ENCODE data around the gene CRABP2.

Gene CRABP2

DNA sequence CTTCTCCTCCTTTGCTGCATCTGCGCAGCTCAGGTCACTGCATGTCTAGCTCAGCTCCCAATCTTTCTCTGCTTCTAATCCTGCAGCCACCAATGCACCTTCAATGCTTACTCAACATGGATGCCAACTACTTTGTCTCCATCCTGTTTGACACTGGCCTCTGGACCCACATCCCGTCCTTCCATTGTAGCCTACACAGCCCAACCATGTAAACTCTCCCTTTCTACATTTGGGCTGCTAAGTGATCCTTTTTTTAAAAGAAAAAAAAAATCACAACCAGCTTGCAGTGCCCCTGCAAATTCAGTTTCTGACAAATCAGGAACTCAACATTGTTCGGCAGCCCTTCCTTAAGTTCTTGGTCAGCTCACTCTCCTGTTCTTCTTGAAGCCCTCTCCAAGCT lies 9.4 kb upstream of the CRABP2 start:
- Histone ChIP-seq H3K79me2 (ENCODE audit: insufficient read depth, low read depth) (no peaks in the 10 kb centered on the region), H3K4me2 (no peak overlapping the region), H3K4me1 (ENCODE audit: low read depth, poor library complexity, severe bottlenecking) (no peaks in the 10 kb centered on the region), H3K27me3 (ENCODE audit: insufficient read depth, low read depth) (peaks cover 17% of the 10 kb centered on the region; the same call in 1 of the 2 replicates), H3K9ac (no peak overlapping the region), H4K20me1 (ENCODE audit: insufficient read depth) (no peaks in the 10 kb centered on the region), H3K4me3 (IDR thresholded peaks at IDR 0.05; ENCODE audit: insufficient read depth, low read depth, low read length) (no peak overlapping the region), H3K27ac (no peak overlapping the region), H3K36me3 (ENCODE audit: insufficient read depth) (no peaks in the 10 kb centered on the region), H2AFZ (ENCODE audit: low read depth) (no peak overlapping the region)
- TF ChIP-seq, protein P1, sequence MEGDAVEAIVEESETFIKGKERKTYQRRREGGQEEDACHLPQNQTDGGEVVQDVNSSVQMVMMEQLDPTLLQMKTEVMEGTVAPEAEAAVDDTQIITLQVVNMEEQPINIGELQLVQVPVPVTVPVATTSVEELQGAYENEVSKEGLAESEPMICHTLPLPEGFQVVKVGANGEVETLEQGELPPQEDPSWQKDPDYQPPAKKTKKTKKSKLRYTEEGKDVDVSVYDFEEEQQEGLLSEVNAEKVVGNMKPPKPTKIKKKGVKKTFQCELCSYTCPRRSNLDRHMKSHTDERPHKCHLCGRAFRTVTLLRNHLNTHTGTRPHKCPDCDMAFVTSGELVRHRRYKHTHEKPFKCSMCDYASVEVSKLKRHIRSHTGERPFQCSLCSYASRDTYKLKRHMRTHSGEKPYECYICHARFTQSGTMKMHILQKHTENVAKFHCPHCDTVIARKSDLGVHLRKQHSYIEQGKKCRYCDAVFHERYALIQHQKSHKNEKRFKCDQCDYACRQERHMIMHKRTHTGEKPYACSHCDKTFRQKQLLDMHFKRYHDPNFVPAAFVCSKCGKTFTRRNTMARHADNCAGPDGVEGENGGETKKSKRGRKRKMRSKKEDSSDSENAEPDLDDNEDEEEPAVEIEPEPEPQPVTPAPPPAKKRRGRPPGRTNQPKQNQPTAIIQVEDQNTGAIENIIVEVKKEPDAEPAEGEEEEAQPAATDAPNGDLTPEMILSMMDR (conservative IDR thresholded peaks at IDR 0.05; ENCODE audit: low read depth, low read length), result no peak

DNA sequence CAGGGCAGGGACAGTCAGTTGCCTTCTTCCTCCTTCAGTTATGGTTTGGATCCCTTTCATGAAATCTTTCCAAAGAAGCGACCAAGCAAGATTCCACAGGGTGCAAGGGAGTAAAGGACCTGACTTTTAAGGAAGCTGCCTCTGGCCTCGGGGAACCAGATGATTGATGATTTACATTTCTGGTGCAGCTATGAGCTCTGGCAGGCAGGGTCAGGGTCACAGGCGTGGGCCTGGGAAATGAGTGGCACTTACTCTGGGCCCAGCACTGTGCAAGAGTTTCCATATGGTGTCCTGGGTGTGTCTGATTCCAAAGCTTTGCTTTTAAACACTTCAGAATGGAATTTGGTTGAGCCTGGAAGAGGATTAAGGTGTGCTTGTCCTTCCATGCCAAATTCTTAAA lies 7.2 kb upstream of the CRABP2 start:
- Histone ChIP-seq H3K9ac (no peak overlapping the region), H4K20me1 (ENCODE audit: insufficient read depth) (no peaks in the 10 kb centered on the region), H3K4me1 (ENCODE audit: low read depth, poor library complexity, severe bottlenecking) (no peaks in the 10 kb centered on the region), H3K79me2 (ENCODE audit: insufficient read depth, low read depth) (no peaks in the 10 kb centered on the region), H3K27ac (no peak overlapping the region), H3K4me2 (no peak overlapping the region), H2AFZ (ENCODE audit: low read depth) (no peak overlapping the region), H3K4me3 (IDR thresholded peaks at IDR 0.05; ENCODE audit: insufficient read depth, low read depth, low read length) (no peak overlapping the region), H3K36me3 (ENCODE audit: insufficient read depth) (no peaks in the 10 kb centered on the region), H3K27me3 (ENCODE audit: insufficient read depth, low read depth) (peaks cover 31% of the 10 kb centered on the region; the same call in 1 of the 2 replicates)
- TF ChIP-seq, protein P1 (conservative IDR thresholded peaks at IDR 0.05; ENCODE audit: low read depth, low read length), result no peak

DNA sequence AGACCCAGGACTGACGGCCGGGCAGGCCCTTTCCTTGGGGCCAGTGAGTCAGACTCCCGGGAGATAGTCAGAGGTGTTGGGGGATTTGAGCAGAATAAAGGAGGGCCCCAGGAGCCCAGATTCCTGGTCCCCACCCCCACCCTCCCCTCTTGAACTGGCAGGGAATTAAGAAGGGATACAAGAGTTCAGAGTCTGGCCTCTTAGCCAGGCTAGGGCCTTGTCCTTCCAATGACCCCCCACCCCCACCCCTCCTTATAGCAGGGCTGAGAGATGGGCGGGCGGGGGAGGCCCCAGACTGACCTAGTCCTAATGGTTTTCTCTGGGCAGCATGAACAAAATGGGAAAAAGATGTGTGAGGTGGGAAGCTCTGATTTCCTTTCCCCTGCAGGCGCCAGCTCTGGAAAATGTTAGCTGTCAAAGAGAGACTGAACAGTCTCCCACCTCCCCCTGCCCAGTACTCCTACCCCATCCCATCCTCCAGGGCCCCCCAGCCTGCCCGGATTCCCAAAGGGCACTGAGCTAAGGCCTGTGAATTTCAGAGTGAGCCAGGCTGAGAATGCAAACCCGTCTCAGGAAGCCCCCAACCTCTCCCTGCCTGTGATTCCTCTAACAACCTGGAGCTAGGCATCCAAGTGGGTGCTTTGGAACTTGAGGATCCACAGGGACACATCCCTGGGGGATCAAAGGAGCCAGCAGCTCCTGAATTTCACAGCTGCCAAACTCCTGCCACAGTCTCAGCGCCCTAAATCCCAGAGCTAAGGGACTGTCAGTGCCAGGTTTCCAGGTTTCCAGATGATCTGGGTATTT lies 5.8 kb upstream of the CRABP2 start:
- H3K27me3 ChIP-seq (ENCODE audit: insufficient read depth, low read depth), result peaks cover 45% of the 10 kb centered on the region
- H3K36me3 ChIP-seq (ENCODE audit: insufficient read depth), result no peaks in the 10 kb centered on the region
- no peaks in the 10 kb centered on the region for H4K20me1 ChIP-seq (ENCODE audit: insufficient read depth)
- H3K4me2 ChIP-seq, result no peak overlapping the region
- H3K4me1 ChIP-seq (ENCODE audit: low read depth, poor library complexity, severe bottlenecking), result peaks cover 4% of the 10 kb centered on the region
- H3K4me3 ChIP-seq (IDR thresholded peaks at IDR 0.05; ENCODE audit: insufficient read depth, low read depth, low read length), result no peak overlapping the region
- H3K9ac ChIP-seq, result no peak overlapping the region
- TF ChIP-seq, protein P1 (conservative IDR thresholded peaks at IDR 0.05; ENCODE audit: low read depth, low read length), result no peak
- H2AFZ ChIP-seq (ENCODE audit: low read depth), result no peak overlapping the region
- no peak overlapping the region for H3K27ac ChIP-seq
- no peaks in the 10 kb centered on the region for H3K79me2 ChIP-seq (ENCODE audit: insufficient read depth, low read depth)

DNA sequence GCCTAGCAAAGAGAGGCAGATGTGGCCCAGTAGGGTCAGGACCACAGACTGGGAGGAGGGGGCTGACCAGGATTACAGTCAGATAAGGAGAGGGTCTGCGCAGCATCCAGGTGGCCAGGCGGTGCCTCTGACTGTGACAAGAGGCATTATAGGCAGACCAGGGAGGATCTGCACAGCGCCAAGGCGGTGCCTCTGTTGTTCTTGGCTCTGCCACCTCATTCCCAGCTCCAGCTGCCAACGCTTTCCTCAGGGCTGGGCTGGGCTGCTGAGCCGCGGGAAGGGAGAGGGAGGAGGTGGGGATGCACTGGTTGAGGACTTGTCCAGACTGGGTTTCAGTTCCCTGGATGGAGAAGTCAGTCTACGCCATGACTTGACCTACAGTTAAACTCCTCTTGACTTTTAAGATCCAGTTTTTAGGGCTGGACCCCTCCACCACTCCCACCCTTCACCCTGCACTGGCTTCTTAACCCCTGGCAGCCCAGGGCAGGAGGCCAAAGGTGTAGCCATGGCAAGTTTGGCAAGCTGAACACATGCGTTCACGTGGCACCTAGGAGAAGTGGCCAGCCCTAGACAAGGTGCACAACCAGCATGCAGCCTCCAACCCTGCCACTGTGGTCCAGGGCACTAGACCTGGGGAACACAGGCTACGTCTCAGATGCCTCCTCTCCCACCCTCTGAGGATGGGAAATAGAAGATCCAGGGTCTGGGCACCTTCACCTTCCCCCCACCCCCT lies 4.5 kb upstream of the CRABP2 start:
- Histone ChIP-seq H2AFZ (ENCODE audit: low read depth) (no peak overlapping the region), H3K36me3 (ENCODE audit: insufficient read depth) (no peaks in the 10 kb centered on the region), H3K4me2 (no peak overlapping the region), H3K27me3 (ENCODE audit: insufficient read depth, low read depth) (peaks cover 58% of the 10 kb centered on the region), H3K4me3 (IDR thresholded peaks at IDR 0.05; ENCODE audit: insufficient read depth, low read depth, low read length) (no peak overlapping the region), H3K4me1 (ENCODE audit: low read depth, poor library complexity, severe bottlenecking) (peaks cover 17% of the 10 kb centered on the region), H4K20me1 (ENCODE audit: insufficient read depth) (no peaks in the 10 kb centered on the region), H3K27ac (no peak overlapping the region), H3K79me2 (ENCODE audit: insufficient read depth, low read depth) (no peaks in the 10 kb centered on the region), H3K9ac (no peak overlapping the region)
- TF ChIP-seq, protein P1 (conservative IDR thresholded peaks at IDR 0.05; ENCODE audit: low read depth, low read length), result no peak
